GM20000 (cell line): ENCODE results near the gene LYRM2.

Experiments used
- DNase-seq: peaks from one replicate; pipeline ENCODE4 v3.0.0; 2012; ENCODE audit warnings: low spot score
- TF ChIP-seq, protein P1 (sequence below): IDR thresholded peaks from 2 replicates; pipeline ENCODE4 v1.5.1; 2012; ENCODE audit warnings: mild to moderate bottlenecking, control low read depth; ENCODE audit errors: extremely low read depth, missing control alignments

The LYRM2 gene

DNA sequence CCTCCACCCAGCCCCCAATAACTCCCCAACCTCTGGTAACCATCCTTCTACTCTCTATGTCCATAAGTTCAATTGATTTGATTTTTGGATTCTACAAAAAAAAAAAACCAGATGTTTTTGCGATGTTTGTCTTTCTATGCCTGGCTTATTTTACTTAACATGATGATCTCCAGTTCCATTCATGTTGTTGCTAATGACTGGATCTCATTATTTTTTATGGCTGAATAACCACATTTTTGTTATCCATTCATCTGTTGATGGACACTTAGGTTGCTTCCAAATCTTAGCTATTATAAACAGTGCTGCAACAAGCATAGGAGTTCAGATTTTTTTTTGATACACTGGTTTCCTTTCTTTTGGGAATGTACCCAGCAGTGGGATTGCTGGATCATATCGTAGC lies 98.8 kb downstream of the LYRM2 start:
- TF ChIP-seq, protein P1, sequence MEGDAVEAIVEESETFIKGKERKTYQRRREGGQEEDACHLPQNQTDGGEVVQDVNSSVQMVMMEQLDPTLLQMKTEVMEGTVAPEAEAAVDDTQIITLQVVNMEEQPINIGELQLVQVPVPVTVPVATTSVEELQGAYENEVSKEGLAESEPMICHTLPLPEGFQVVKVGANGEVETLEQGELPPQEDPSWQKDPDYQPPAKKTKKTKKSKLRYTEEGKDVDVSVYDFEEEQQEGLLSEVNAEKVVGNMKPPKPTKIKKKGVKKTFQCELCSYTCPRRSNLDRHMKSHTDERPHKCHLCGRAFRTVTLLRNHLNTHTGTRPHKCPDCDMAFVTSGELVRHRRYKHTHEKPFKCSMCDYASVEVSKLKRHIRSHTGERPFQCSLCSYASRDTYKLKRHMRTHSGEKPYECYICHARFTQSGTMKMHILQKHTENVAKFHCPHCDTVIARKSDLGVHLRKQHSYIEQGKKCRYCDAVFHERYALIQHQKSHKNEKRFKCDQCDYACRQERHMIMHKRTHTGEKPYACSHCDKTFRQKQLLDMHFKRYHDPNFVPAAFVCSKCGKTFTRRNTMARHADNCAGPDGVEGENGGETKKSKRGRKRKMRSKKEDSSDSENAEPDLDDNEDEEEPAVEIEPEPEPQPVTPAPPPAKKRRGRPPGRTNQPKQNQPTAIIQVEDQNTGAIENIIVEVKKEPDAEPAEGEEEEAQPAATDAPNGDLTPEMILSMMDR = no peak
- no peak for DNase-seq

DNA sequence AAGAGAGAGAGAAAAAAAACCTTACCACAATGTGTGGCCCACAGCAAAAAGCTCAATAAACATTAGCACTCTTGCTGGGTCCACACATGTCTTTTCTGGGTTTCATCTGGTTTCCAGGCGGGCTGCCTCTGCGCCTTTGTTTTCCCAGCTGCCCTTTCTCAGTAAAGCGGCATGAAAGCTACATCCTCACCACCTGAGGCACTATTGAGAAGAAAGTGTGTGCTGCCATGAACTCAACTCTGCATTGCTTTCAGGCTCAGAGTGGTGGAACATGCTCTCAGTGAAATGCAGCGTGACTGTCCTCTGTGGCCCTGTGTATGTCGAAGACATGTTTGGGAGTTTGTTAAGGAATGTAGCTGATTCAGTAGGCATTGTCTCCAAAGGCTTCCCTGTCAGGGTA lies 102.3 kb downstream of the LYRM2 start:
- no peak for DNase-seq
- TF ChIP-seq, protein P1 = no peak

DNA sequence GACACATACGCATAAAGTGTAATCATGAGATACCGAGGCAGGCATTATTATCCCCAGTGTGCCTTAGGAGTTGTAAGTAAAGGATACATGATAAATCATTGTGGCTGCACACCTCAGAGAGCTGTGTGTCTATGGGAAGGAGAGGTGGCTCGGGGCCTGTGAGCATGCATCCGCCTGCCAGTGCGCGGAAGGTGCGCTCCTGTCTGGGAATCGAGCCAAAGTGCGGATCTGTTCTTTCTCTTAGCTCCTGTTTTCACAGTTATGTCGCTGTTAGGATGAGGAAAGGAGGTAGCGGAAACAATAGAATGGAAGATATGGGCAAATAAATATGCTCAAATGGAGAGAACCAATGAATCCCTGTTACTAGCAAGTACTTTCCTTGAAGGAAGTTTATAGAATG lies 107.6 kb downstream of the LYRM2 start:
- no peak for DNase-seq
- TF ChIP-seq, protein P1 = no peak

DNA sequence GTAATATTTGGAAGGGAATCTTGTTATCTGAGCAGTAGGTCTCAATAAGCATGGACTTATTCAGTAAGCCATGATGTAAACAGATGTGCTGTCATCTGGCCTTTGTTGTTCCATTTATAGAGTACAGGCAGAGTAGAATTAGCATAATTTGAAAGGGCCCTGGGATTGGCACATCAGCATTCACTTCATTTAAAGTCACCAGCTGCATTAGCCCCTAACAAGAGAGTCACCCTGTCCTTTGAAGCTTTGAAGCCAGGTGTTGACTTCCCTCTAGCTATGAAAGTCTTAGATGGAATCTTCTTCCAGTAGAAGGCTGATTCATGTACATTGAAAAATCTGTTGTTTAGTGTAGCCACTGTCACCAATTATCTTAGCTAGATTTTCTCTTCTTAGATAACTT lies 109.7 kb downstream of the LYRM2 start:
- TF ChIP-seq, protein P1 = no peak
- DNase-seq = no peak

DNA sequence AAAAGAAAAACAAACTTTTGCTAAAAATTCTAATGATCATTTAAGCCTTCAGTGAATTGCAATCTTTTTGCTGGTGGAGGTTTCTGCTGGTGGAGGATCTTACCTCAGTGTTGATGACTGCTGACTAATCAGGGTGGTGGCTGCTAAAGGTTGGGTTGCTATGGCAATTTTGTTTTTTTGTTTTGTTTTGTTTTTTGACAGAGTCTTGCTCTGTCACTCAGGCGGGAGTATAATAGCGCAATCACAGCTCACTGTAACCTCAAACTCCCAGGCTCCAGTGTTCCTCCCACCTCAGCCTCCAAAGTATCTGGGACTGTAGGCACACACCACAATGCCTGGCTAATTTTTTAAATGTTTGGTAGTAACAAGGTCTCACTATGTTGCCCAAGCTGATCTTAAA lies 110.9 kb downstream of the LYRM2 start:
- TF ChIP-seq, protein P1 = no peak
- DNase-seq = no peak

DNA sequence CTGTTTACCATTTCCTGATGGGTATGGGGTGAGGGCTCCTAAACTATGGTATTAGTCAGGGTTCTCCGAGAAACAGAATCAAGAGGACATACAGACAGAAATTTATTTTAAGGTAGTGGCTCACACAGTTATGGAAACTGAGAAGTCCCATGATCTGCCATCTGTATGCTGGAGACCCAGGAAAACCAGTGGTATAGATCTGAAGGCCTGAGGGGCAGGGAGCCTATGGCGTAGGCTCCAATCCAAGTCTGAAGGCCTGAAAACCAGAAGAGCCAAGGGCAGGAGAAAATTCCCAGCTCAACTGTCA lies 112.0 kb downstream of the LYRM2 start:
- TF ChIP-seq, protein P1 = no peak
- no peak for DNase-seq

DNA sequence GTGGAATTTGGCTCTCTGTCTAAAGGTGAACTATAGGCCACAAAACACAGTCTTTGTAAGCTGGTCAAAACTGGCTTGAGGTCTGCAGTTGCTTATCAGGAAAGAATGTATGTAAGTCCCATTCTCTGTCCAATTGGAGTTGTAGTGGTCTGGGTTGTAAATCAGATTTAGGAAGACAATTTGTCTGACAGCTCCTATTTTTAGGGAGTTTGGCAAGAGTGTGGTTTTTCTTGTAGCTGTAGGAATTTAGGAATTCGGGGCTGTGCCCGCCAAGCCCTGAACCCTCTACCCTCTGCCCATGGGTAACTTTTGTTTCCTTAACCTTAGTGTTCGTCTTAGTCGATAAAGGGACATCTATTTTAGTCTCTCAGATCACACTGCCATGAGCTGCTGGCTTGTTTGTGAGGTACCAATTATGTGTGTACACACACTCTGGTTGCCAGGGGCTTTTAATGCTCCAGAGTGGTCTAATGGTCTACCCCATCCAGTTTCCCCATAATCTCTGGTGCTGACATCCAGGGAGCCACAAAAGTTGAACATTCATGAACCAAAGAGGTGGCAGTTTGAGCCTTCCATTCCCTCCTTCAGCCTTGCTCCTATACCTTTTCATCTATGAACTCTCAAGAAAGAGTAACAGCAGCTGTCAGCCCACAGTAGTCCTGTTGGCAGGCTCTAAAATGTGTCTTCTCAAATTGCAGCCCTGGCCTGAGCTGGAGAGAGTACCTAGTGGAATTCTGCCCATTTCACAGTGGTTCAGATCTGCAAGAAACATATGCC lies 112.6 kb downstream of the LYRM2 start:
- DNase-seq = no peak
- TF ChIP-seq, protein P1 = no peak
